ENCODE results near the gene ASCL2.
"Not testable (repeated sequence)": the region's sequence is repeated elsewhere in the genome, so short reads cannot be mapped to it uniquely, and the experiment has no call there.

ASCL2 gene

DNA sequence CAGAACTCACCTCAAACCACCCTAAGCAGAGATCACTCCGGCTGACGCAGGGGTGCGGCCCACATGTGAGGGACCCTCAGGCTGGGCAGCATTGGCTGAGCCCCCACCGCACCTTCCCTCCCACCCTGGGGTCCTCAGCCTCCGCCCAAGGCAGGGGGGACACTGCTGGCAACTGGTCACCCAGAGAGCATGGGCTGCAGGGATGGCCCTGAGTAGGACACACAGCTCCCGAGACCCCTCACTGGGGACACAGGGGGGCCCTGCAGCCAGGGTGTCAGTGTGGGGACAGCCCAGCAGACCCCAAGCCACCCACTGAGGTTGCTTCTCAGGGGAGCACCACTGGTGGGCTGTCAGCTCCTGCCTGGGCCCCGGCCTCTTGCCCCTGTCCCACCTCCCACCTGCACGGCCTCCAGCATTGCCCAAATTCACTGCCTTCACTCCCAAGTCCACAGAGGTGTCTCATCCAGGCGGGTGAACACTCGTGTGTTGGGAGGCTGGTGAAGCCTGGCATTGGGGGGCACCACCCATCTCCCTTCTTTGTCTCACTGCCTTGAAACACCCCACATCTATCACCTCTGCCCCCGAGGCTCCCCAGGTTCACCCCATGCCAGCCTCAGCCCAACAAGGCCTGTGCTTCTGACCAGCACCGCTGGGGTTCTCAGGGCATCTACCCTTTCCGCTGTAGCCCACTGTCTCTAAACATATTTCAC, 26.7 kb upstream of the ASCL2 start:
- DNase-seq, result peak; percentile 14

GRCh38 chr11:2295971-2296912, 25.9 kb upstream of the ASCL2 start:
- DNase-seq, result peak; percentile 4

GRCh38 chr11:2294926-2295290, 24.5 kb upstream of the ASCL2 start:
- DNase-seq, result no peak

GRCh38 chr11:2293984-2294925, 23.9 kb upstream of the ASCL2 start:
- peak; percentile 38 for DNase-seq

GRCh38 chr11:2293531-2293971, 23.2 kb upstream of the ASCL2 start:
- DNase-seq, result peak; percentile 6

- DNase-seq, result peak; percentile 5
Observed at GRCh38 chr11:2290351-2290841, 20.0 kb upstream of the ASCL2 start.

DNA sequence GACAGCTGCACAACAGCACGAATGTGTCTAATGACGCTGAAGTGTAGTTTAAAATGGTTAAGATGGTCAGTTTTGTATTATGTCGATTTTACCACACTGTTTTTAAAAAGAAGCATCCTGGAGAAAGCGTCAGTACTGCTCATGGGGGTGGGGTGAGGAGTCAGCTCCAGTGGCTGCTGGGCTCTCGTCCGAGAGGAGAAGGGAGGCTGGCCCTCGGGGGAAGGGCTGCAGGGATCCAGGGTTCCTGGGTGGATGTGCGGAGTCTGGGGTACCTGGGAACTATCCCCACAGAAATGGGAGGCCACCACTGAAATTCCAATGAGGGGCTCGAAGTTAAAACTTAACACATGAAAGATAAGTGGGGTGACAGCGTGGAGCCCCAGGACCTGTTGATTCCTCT, 19.5 kb upstream of the ASCL2 start:
- no peak for DNase-seq

GRCh38 chr11:2289350-2289749, 19.0 kb upstream of the ASCL2 start:
- DNase-seq, result peak; percentile 5

GRCh38 chr11:2287091-2287490, 16.7 kb upstream of the ASCL2 start:
- DNase-seq, result peak; percentile 14

DNA sequence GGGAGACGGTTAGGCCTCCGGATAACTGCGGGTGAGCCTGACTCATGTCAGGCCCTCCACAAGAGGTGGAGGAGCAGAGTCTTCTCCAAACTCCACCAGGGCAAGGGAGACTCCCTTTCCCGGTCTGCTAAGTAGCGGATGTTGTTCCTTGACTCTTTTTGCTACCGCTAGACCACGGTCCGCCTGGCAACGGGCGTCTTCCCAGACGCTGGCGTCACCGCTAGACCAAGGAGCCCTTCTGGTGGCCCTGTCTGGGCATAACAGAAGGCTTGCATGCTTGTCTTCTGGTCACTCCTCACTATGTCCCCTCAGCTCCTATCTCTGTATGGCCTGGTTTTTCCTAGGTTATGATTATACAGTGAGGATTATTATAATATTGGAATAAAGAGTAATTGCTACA, 16.0 kb upstream of the ASCL2 start:
- DNase-seq, result not testable (repeated sequence)

GRCh38 chr11:2280208-2280607, 9.8 kb upstream of the ASCL2 start:
- no peak for DNase-seq

GRCh38 chr11:2277933-2278523, 7.6 kb upstream of the ASCL2 start:
- peak; percentile 9 for DNase-seq

DNA sequence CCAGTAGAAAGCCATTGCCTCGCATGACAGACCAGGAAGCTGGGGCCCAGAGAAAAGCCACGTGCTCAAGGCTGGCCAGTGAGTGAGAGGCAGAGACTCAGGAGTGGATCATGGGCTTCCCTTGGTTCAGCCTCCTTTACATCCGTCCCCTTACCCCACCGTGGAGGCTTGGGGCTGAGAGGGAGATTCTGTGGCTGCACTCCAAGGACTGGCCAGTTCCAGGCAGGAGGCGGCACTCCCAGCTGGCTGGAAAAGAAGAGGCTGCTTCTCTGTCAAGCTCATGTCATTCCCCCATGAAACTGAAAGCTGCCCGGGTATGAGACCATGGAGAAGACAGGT, 6.6 kb upstream of the ASCL2 start:
- DNase-seq, result peak; percentile 12

GRCh38 chr11:2276280-2277007, 6.1 kb upstream of the ASCL2 start:
- no peak for DNase-seq

DNA sequence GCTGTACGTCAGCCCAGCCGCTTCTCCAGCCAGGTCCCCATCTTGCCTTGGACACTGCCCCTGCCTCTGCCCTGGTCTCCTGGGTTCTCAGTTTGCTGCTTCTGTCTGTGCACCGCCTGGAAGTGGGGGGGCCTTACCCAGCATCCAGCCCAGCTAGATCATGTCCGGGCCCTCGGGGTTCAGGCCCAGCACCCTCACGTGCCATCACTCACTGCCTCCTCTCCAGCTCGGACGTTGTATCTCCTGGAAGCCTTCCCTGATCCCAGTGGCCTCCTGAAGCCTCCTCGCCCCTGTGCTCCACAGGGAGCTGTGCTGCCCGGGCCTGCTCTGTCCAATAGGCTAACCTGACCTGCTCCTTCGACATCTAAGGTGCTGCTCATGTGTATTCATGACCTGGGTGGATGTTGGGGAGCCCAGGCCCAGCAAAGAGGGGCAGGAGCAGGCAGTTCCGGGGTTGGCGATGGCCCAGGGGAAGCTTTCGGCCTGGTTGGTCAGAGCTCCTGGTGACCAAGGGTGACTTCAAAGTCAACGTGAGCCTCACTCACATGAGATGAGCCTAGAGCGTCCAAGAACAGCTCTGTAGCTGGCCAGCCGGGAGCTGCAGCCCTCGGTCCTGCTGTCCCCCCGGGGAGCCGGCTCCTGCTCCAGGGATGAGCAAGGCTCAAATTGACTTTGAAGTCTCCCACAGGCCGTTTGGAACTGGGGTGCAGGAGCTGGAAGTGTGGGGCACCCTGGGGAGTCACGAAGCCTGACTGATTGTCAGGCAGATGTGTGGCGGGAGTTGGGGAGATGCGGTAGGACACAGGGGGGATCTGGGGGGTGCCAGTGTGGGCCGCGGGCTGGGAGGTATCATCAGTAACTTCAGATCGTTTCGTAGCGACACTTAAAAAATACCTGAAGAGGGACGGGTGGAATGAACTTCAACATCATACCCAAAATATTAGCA, 5.2 kb upstream of the ASCL2 start:
- no peak for DNase-seq

DNA sequence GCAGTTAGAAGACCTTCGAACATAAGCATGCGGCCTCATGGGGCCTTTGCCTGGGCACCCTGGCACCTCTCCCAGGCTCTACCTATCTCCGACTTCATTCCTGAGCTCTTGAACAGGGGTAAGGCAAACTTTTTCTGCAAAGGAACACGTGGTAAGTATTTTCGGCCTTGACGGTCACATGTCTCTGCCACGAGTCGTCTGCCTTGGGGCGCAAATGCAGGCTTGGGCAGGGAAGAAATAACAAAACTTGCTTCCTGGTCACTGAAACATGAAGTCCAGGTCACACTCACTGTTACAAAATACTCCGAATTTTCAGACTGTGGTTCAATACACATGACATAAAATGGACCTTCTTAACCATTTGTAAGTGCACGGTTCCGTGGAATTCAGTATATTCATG, 3.4 kb upstream of the ASCL2 start:
- DNase-seq, result no peak

DNA sequence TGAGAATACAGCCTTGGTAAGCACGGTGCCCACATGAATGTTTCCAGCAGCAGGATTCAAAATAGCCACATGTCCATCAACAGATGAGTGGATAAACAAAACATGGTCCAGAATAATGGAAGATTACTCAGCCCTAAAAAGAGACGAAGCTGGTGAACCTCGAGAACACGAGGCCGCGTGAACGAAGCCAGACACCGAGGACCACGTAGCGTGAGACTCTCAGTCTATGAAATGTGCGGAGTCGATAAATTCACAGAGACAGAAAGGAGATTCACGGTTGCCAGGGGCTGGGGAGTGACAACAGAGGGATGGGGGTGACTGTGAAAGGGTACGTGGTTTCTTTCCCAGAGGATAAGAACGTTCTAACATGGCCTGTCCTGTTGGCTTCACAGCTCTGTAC, 2.9 kb upstream of the ASCL2 start:
- no peak for DNase-seq

DNA sequence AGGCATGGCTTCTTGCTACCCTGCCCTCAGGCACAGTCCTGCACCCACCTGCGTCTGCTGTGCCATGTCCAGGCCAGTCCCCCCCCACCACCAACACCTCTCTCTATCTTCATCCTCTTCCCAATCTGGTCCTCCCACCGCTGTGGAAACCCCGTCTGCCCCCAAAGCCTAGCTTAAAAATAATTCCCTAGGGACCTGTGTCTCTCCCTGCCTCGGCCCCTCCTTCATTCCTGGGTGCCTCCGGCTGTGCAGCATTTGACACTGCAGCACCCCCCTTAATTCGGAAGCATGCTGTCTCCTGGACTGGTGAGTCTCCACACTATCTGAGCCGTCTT, 2.5 kb upstream of the ASCL2 start:
- DNase-seq, result no peak

GRCh38 chr11:2272228-2272945, 2.0 kb upstream of the ASCL2 start:
- no peak for DNase-seq

Data from CD4-positive, alpha-beta T cell treated with Interleukin-15 for 1 hour (primary cell).